ENCODE measurements around the gene ZWILCH. TPM values are rescaled to one million over a fixed set of nuclear protein-coding genes. Genes with fewer than 3 reads are reported as not detected.

Gene ZWILCH
- polyA plus RNA-seq, 1 experiment = 18.1 TPM

DNA sequence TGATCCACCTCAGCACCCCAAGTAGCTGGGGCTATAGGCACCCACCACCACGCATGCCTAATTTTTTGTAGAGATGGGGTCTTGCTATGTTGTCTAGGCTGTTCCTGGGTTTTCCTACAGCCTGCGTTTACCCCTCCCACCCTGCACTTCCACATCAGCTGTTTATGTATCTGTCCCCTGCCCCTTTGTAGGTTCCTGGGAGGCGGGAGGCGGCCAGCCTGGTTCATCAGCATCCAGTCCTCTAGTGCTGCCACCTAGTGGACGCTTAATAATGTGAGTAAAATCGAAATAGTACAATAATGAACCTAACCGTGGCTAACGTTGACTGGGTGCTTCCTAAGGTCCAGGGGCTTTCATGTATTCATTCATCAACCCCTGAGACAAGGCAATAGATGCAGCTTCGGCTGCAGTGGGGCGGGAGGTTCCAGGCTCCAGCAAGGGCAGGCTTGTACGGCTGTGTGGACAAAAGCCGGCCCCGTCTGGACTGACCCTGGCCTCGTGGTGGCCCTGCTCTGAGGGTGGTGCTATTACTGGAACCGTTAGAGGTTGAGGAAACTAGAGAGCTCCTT, 61.9 kb downstream of the ZWILCH start:
- CTCF ChIA-PET = interaction anchor here (0.6 to 2.5 kb wide), 26 partner anchors 8 to 809 kb away, joined by 3 to 24 read pairs (median 6); partner anchors contain the start of genes RPL4 and SNAPC5

DNA sequence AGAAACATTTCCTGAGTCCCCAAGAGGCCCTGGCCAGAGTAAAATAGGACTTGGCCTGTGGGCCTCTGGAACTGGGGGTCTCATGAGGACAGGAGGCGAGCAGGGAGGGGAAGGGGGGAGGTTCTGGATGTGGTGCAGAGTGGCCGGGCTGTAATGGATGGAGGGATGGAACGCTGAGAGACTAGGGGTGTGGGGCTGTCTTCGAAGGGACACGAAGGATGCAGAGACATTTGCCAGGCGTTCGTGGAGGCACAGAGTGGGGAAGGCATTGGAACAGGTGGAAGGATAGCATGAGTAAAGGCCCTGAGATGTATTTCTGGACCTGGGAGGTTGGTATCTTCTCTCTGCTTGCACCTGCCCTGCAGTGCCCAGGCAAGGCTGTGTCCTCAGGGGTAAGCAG, 62.8 kb downstream of the ZWILCH start:
- Histone ChIP-seq H3K9me3 (ENCODE audit: control insufficient read depth, insufficient read depth, low read length) (peaks cover 3% of the 10 kb centered on the region), H3K4me3 (ENCODE audit: low read depth, low read length) (no peak overlapping the region), H3K27ac (ENCODE audit: low read depth, low read length) (no peak overlapping the region), H3K27me3 (ENCODE audit: control insufficient read depth, insufficient read depth, low read length) (no peaks in the 10 kb centered on the region)
- TF ChIP-seq, protein P1, sequence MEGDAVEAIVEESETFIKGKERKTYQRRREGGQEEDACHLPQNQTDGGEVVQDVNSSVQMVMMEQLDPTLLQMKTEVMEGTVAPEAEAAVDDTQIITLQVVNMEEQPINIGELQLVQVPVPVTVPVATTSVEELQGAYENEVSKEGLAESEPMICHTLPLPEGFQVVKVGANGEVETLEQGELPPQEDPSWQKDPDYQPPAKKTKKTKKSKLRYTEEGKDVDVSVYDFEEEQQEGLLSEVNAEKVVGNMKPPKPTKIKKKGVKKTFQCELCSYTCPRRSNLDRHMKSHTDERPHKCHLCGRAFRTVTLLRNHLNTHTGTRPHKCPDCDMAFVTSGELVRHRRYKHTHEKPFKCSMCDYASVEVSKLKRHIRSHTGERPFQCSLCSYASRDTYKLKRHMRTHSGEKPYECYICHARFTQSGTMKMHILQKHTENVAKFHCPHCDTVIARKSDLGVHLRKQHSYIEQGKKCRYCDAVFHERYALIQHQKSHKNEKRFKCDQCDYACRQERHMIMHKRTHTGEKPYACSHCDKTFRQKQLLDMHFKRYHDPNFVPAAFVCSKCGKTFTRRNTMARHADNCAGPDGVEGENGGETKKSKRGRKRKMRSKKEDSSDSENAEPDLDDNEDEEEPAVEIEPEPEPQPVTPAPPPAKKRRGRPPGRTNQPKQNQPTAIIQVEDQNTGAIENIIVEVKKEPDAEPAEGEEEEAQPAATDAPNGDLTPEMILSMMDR (IDR thresholded peaks at IDR 0.05; ENCODE audit: low read depth, low read length) = no peak
- ChIA-PET CTCF (interaction anchor here (0.5 to 2.5 kb wide), 11 partner anchors 9 to 713 kb away, joined by 3 to 24 read pairs (median 6); partner anchors contain the start of gene RPL4), POLR2A (no interaction called here)
- DNase-seq (ENCODE audit: low read depth, low spot score) = no peak

More for the DNA sequence above, 61.9 kb downstream of the ZWILCH start:
- peaks cover 3% of the 10 kb centered on the region for H3K9me3 ChIP-seq (ENCODE audit: control insufficient read depth, insufficient read depth, low read length)
- no peaks in the 10 kb centered on the region for H3K27me3 ChIP-seq (ENCODE audit: control insufficient read depth, insufficient read depth, low read length)
- POLR2A ChIA-PET = interaction anchor here (0.7 kb wide), 1 partner anchor 9 kb away, joined by 9 read pairs; no protein-coding TSS in a partner anchor
- H3K4me3 ChIP-seq (ENCODE audit: low read depth, low read length) = no peak overlapping the region
- TF ChIP-seq, protein P1 (IDR thresholded peaks at IDR 0.05; ENCODE audit: low read depth, low read length) = peak; percentile 73
- DNase-seq (ENCODE audit: low read depth, low spot score) = peak; percentile 42
- H3K27ac ChIP-seq (ENCODE audit: low read depth, low read length) = no peak overlapping the region

DNA sequence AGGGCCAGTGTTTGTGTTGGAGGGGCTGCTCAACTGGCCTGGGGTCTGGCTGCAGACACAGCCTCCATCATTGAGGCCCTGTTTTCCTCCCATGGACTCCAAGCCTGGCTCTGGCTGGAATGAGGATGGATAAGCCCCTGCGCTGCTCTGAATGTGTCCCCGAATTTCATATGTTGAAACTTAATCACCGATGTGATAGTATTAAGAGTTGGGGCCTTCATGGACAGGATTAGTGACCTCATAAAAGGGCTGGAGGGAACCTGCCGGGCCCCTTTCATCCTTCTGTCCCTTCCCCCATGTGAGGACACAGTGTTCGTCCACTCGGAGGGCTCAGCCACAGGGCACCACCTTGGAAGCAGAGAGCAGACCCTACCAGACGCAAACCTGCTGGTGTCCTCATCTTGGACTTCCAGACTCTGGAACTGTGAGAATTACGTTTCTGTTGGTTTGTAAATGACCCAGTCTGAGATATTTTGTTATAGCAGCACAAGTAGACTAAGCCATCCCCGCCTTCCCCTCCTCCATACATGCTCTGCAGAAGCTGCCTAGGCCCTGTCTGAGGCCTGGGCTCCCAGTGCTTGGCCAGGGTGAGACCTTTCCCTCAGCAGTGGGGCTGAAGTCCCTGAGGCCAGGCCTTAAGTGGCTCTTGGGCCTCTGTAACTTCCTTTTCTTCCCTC, 64.5 kb downstream of the ZWILCH start:
- no peak overlapping the region for H3K27ac ChIP-seq (ENCODE audit: low read depth, low read length)
- ChIA-PET CTCF (no interaction called here), POLR2A (no interaction called here)

DNA sequence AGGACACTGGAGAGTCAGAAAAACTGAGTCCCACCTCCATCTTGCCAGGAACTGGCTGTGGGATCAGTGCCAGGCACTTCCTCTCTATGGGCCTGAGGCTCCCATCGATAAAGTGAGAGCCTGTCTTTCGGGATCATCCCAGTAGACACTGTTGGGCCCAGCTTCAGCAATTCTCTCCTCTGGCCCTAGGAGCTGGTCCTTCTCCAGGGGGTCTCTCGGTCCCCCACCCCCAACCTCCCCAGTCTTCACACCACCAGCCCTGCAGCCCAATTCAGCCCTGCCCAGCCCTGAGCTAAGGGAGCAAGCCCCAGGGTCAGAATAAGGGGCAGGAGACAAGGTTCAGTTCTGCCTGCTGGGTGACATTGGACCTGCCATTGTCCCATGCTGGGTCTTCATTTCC, 65.2 kb downstream of the ZWILCH start:
- ChIA-PET CTCF (no interaction called here), POLR2A (no interaction called here)
- Histone ChIP-seq H3K27ac (ENCODE audit: low read depth, low read length) (no peak overlapping the region), H3K4me3 (ENCODE audit: low read depth, low read length) (no peak overlapping the region), H3K9me3 (ENCODE audit: control insufficient read depth, insufficient read depth, low read length) (no peaks in the 10 kb centered on the region), H3K27me3 (ENCODE audit: control insufficient read depth, insufficient read depth, low read length) (no peaks in the 10 kb centered on the region)
- no peak for DNase-seq (ENCODE audit: low read depth, low spot score)
- TF ChIP-seq, protein P1 (IDR thresholded peaks at IDR 0.05; ENCODE audit: low read depth, low read length) = no peak

More for the DNA sequence above, 64.5 kb downstream of the ZWILCH start:
- H3K4me3 ChIP-seq (ENCODE audit: low read depth, low read length) = no peak overlapping the region
- H3K9me3 ChIP-seq (ENCODE audit: control insufficient read depth, insufficient read depth, low read length) = no peaks in the 10 kb centered on the region; the same call in 1 of the 2 replicates
- no peak for DNase-seq (ENCODE audit: low read depth, low spot score)
- no peaks in the 10 kb centered on the region for H3K27me3 ChIP-seq (ENCODE audit: control insufficient read depth, insufficient read depth, low read length)
- TF ChIP-seq, protein P1 (IDR thresholded peaks at IDR 0.05; ENCODE audit: low read depth, low read length) = no peak

DNA sequence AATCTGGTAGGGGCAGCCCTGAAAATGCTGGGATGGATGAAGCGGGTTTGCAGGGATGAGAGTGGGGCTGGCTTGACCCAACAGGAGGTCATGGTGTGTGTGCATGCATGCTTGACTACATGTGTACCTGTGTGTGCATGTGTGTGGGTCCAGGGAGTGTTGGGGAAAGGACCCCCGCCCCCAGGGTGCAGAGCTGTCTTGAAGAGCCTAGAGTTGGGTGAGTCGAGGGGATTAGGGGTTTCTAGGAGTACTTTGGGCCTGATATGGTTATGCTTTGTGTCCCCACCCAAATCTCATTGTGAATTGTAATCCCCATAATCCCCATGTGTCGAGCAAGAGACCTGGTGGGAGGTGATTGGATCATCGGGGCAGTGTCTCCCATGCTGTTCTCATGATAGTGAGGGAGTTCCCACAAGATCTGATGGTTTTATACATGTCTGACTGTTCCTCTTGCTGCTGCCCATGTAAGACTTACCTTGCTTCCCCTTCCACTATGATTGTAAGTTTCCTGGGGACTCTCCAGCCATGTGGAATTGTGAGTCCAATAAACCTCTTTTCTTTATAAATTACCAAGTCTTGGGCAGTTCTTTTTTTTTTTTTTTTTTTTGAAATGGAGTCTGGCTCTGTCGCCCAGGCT, 65.8 kb downstream of the ZWILCH start:
- TF ChIP-seq, protein P1 (IDR thresholded peaks at IDR 0.05; ENCODE audit: low read depth, low read length) = no peak
- DNase-seq (ENCODE audit: low read depth, low spot score) = no peak
- Histone ChIP-seq H3K27me3 (ENCODE audit: control insufficient read depth, insufficient read depth, low read length) (no peaks in the 10 kb centered on the region), H3K4me3 (ENCODE audit: low read depth, low read length) (no peak overlapping the region), H3K9me3 (ENCODE audit: control insufficient read depth, insufficient read depth, low read length) (no peaks in the 10 kb centered on the region), H3K27ac (ENCODE audit: low read depth, low read length) (no peak overlapping the region)
- POLR2A ChIA-PET = no interaction called here
- CTCF ChIA-PET = no interaction called here
